Neural cell (in vitro differentiated cells): ENCODE data around the gene COL16A1.
A peak's percentile ranks its signal among the peaks of the same experiment; 100 is the strongest.

Experiments
- EP300 ChIP-seq: fragments of 450-650 bp; conservative IDR thresholded peaks from 2 replicates; pipeline ENCODE4 v1.6.1; 2014; ENCODE audit warnings: antibody characterized with exemption, mild to moderate bottlenecking, moderate library complexity; ENCODE audit not compliant: poor library complexity, severe bottlenecking
- EZH2 ChIP-seq: fragments of 200-600, 300-800 bp; shearing (Covaris generic), sonication (generic); IDR thresholded peaks from 2 replicates; pipeline ENCODE4 v1.6.1; 2014; ENCODE audit warnings: antibody characterized with exemption, low read length, borderline replicate concordance, mild to moderate bottlenecking; ENCODE audit not compliant: insufficient read depth, poor library complexity, severe bottlenecking
- MXI1 ChIP-seq: fragments of 450-650 bp; conservative IDR thresholded peaks from 2 replicates; pipeline ENCODE4 v1.6.1; 2014; ENCODE audit warnings: antibody characterized with exemption, mild to moderate bottlenecking; ENCODE audit not compliant: poor library complexity, severe bottlenecking
- POLR2AphosphoS5 ChIP-seq: IDR thresholded peaks from 2 replicates; pipeline ENCODE4 v1.6.1; 2012
- REST ChIP-seq: IDR thresholded peaks from 2 replicates; pipeline ENCODE4 v1.6.1; 2012; ENCODE audit warnings: borderline replicate concordance
- SMC3 ChIP-seq: fragments of 450-650 bp; conservative IDR thresholded peaks from 2 replicates; pipeline ENCODE4 v1.6.1; 2014; ENCODE audit warnings: antibody characterized with exemption, mild to moderate bottlenecking, moderate library complexity; ENCODE audit not compliant: poor library complexity
- TAF1 ChIP-seq: IDR thresholded peaks from 2 replicates; pipeline ENCODE4 v1.6.1; 2012; ENCODE audit warnings: low read depth
- TF ChIP-seq, protein P1 (sequence below): fragments of 450-650 bp; IDR thresholded peaks from 2 replicates; pipeline ENCODE4 v1.5.1; 2014; ENCODE audit warnings: antibody characterized with exemption, mild to moderate bottlenecking, moderate library complexity; ENCODE audit not compliant: poor library complexity, severe bottlenecking

GRCh38 chr1:31723828-31724359, 20.1 kb upstream of the COL16A1 start:
- TF ChIP-seq, protein P1, sequence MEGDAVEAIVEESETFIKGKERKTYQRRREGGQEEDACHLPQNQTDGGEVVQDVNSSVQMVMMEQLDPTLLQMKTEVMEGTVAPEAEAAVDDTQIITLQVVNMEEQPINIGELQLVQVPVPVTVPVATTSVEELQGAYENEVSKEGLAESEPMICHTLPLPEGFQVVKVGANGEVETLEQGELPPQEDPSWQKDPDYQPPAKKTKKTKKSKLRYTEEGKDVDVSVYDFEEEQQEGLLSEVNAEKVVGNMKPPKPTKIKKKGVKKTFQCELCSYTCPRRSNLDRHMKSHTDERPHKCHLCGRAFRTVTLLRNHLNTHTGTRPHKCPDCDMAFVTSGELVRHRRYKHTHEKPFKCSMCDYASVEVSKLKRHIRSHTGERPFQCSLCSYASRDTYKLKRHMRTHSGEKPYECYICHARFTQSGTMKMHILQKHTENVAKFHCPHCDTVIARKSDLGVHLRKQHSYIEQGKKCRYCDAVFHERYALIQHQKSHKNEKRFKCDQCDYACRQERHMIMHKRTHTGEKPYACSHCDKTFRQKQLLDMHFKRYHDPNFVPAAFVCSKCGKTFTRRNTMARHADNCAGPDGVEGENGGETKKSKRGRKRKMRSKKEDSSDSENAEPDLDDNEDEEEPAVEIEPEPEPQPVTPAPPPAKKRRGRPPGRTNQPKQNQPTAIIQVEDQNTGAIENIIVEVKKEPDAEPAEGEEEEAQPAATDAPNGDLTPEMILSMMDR, result no peak
- no peak for TF ChIP-seq POLR2AphosphoS5
- TF ChIP-seq EP300, result no peak
- peak; percentile 26 for TF ChIP-seq REST
- TF ChIP-seq EZH2, result no peak
- TF ChIP-seq MXI1, result no peak
- TF ChIP-seq TAF1, result no peak
- TF ChIP-seq SMC3, result no peak
